CD4-positive, alpha-beta T cell treated with Interleukin-4 for 4 hours (primary cell): ENCODE data around the gene ZFR.
"Not testable (repeated sequence)": the region's sequence is repeated elsewhere in the genome, so short reads cannot be mapped to it uniquely, and the experiment has no call there.

Experiments
- DNase-seq: peaks from one replicate; pipeline ENCODE4 v3.0.0-alpha.2; 2020

The ZFR gene

GRCh38 chr5:32403760-32404159 lies 40.8 kb downstream of the ZFR start:
- DNase-seq, result no peak

GRCh38 chr5:32400401-32400800 lies 44.1 kb downstream of the ZFR start:
- DNase-seq, result no peak

- not testable (repeated sequence) for DNase-seq
These were observed 45.8 kb downstream of the ZFR start for GRCh38 chr5:32398754-32399153.

- DNase-seq, result no peak
These were observed 49.6 kb downstream of the ZFR start for GRCh38 chr5:32394981-32395380.

GRCh38 chr5:32392039-32392438 lies 52.5 kb downstream of the ZFR start:
- DNase-seq, result no peak

- no peak for DNase-seq
These were observed 53.5 kb downstream of the ZFR start for GRCh38 chr5:32390819-32391591.

GRCh38 chr5:32388432-32389129 lies 56.0 kb downstream of the ZFR start:
- no peak for DNase-seq

- DNase-seq, result no peak
These were observed 56.7 kb downstream of the ZFR start for GRCh38 chr5:32387841-32388240.

- no peak for DNase-seq
These were observed 57.3 kb downstream of the ZFR start for GRCh38 chr5:32387211-32387610.

GRCh38 chr5:32384621-32385020 lies 59.9 kb downstream of the ZFR start:
- DNase-seq, result no peak

GRCh38 chr5:32383586-32383985 lies 61.0 kb downstream of the ZFR start:
- DNase-seq, result no peak

- DNase-seq, result no peak
These were observed 61.5 kb downstream of the ZFR start for GRCh38 chr5:32383065-32383464.

GRCh38 chr5:32379421-32379820 lies 65.1 kb downstream of the ZFR start:
- no peak for DNase-seq

GRCh38 chr5:32378966-32379365 lies 65.6 kb downstream of the ZFR start:
- no peak for DNase-seq

- no peak for DNase-seq
These were observed 74.9 kb downstream of the ZFR start for GRCh38 chr5:32369542-32370155.

- DNase-seq, result no peak
These were observed 75.5 kb downstream of the ZFR start for GRCh38 chr5:32369032-32369431.

GRCh38 chr5:32367271-32367670 lies 77.3 kb downstream of the ZFR start:
- DNase-seq, result not testable (repeated sequence)

- DNase-seq, result no peak
These were observed 78.9 kb downstream of the ZFR start for GRCh38 chr5:32365623-32366022.

- no peak for DNase-seq
These were observed 81.5 kb downstream of the ZFR start for GRCh38 chr5:32363030-32363429.

GRCh38 chr5:32362527-32362926 lies 82.0 kb downstream of the ZFR start:
- DNase-seq, result no peak

GRCh38 chr5:32360906-32361305 lies 83.6 kb downstream of the ZFR start:
- no peak for DNase-seq

- no peak for DNase-seq
These were observed 85.9 kb downstream of the ZFR start for GRCh38 chr5:32358611-32359010.

- no peak for DNase-seq
These were observed 86.9 kb downstream of the ZFR start for GRCh38 chr5:32357658-32358057.

GRCh38 chr5:32355686-32356085 lies 88.9 kb downstream of the ZFR start:
- no peak for DNase-seq
